B cell (primary cell): ENCODE data around the gene SMIM41. TPM values are rescaled to one million over a fixed set of nuclear protein-coding genes. Genes with fewer than 3 reads are reported as not detected.
A peak's percentile ranks its signal among the peaks of the same experiment; 100 is the strongest.

Source experiments
- ATAC-seq: fragments of 200-7000 bp; cut with Tn5 transposase; one replicate; pipeline ENCODE4 v1.10.0; 2021; ENCODE audit warnings: low read depth, mild to moderate bottlenecking, moderate number of reproducible peaks, moderate library complexity
- CTCF ChIA-PET: fragments of 350-600 bp; sonication (Branson Sonifier 250); formaldehyde crosslinking; loops from one replicate; lab custom pipeline; 2021; ENCODE audit warnings: antibody characterized with exemption, inconsistent platforms; lab: Charles Lee
- POLR2A ChIA-PET: fragments of 350-600 bp; sonication (Branson Sonifier 250); formaldehyde crosslinking; loops from one replicate; lab custom pipeline; 2021; ENCODE audit warnings: antibody characterized with exemption; lab: Charles Lee
- DNase-seq: peaks from one replicate; pipeline ENCODE4 v3.0.0; 2013
- H2AFZ ChIP-seq: 2 replicates; pipeline ENCODE4 v1.6.1; 2012; ENCODE audit warnings: mild to moderate bottlenecking, low read depth, low read length; ENCODE audit not compliant: insufficient read depth, poor library complexity, severe bottlenecking
- H3K27ac ChIP-seq, 2 donors: 1 replicate in 1 of 2; 2 replicates in 1 of 2; pipeline ENCODE4 v1.5.1; 2012 to 2013; ENCODE audit warnings: low read length in 2 of 2, mild to moderate bottlenecking in 2 of 2, moderate library complexity in 1 of 2
- H3K27me3 ChIP-seq, 4 experiments: fragments of 200-600 bp in 1 of 4; sonication (generic) in 1 of 4; replicated peaks in 1 of 4; 1 replicate in 2 of 4; 2 replicates in 2 of 4; pipeline versions ENCODE4 v1.6.1 to v1.7.0; 2013 to 2016; ENCODE audit warnings: low read length in 3 of 4, mild to moderate bottlenecking in 2 of 4, mixed read lengths in 1 of 4, moderate library complexity in 1 of 4; ENCODE audit not compliant: insufficient read depth in 4 of 4, control insufficient read depth in 3 of 4; ENCODE audit errors: control extremely low read depth in 1 of 4
- H3K36me3 ChIP-seq, 2 experiments: replicated peaks in 1 of 2; 1 replicate in 1 of 2; 2 replicates in 1 of 2; pipeline versions ENCODE4 v1.6.1 to v1.7.1; 2013; ENCODE audit warnings: low read length in 1 of 2; ENCODE audit not compliant: insufficient read depth in 2 of 2, control insufficient read depth in 1 of 2; ENCODE audit errors: control extremely low read depth in 1 of 2, extremely low read depth in 1 of 2
- H3K4me1 ChIP-seq, 2 donors: fragments of 200-600 bp in 1 of 2; sonication (generic) in 1 of 2; 1 replicate in 1 of 2; 2 replicates in 1 of 2; pipeline versions ENCODE4 v1.5.1 to v1.6.1; 2013 to 2017; ENCODE audit warnings: low read length in 2 of 2; ENCODE audit not compliant: control insufficient read depth in 2 of 2, insufficient read depth in 2 of 2
- H3K4me2 ChIP-seq: replicated peaks from 2 replicates; pipeline ENCODE3; 2012; ENCODE audit warnings: mild to moderate bottlenecking, low read depth, low read length; ENCODE audit not compliant: poor library complexity, severe bottlenecking
- H3K4me3 ChIP-seq, 5 experiments: fragments of 200-600 bp in 1 of 5; sonication (generic) in 1 of 5; 1 replicate in 3 of 5; 2 replicates in 2 of 5; pipeline versions ENCODE4 v1.5.1 to v1.7.0; 2011 to 2016; ENCODE audit warnings: low read length in 4 of 5, mild to moderate bottlenecking in 4 of 5, low read depth in 2 of 5, control low read depth in 1 of 5, moderate library complexity in 1 of 5; ENCODE audit not compliant: insufficient read depth in 1 of 5; ENCODE audit errors: control extremely low read depth in 1 of 5, extremely low read depth in 1 of 5
- H3K79me2 ChIP-seq: fragments of 200-600 bp; sonication (generic); one replicate; pipeline ENCODE4 v1.6.0; 2016; ENCODE audit warnings: low read length; ENCODE audit not compliant: control insufficient read depth, insufficient read depth
- H3K9ac ChIP-seq: fragments of 200-600 bp; sonication (generic); 2 replicates; pipeline ENCODE4 v1.6.1; 2017; ENCODE audit warnings: mild to moderate bottlenecking, low read length, moderate library complexity
- H3K9me3 ChIP-seq, 3 donors: one replicate each; pipeline versions ENCODE4 v1.6.1 to v1.7.1; 2013; ENCODE audit warnings: low read length in 2 of 3; ENCODE audit not compliant: control insufficient read depth in 2 of 3, insufficient read depth in 1 of 3; ENCODE audit errors: control extremely low read depth in 1 of 3
- H4K20me1 ChIP-seq: 2 replicates; pipeline ENCODE4 v1.6.0; 2012; ENCODE audit warnings: mild to moderate bottlenecking, low read length; ENCODE audit not compliant: insufficient read depth, control insufficient read depth, poor library complexity, severe bottlenecking
- H3K27ac Mint-ChIP-seq: one replicate; pipeline ENCODE4 v1.8.0; 2021; ENCODE audit warnings: mixed read lengths
- H3K27me3 Mint-ChIP-seq: one replicate; pipeline ENCODE4 v1.8.0; 2021; ENCODE audit warnings: mixed read lengths
- H3K4me1 Mint-ChIP-seq: one replicate; pipeline ENCODE4 v1.8.0; 2021; ENCODE audit warnings: mixed read lengths
- H3K4me3 Mint-ChIP-seq: one replicate; pipeline ENCODE4 v1.8.0; 2021; ENCODE audit warnings: mixed read lengths
- H3K9me3 Mint-ChIP-seq: one replicate; pipeline ENCODE4 v1.8.0; 2022; ENCODE audit warnings: mixed read lengths; ENCODE audit not compliant: insufficient read depth
- EZH2 ChIP-seq: IDR thresholded peaks from 2 replicates; pipeline ENCODE4 v1.6.1; 2012; ENCODE audit warnings: borderline replicate concordance, low read depth, mild to moderate bottlenecking, moderate library complexity, low read length; ENCODE audit not compliant: insufficient read depth, poor library complexity, severe bottlenecking
- WGBS: methylation state at CpG from one replicate; pipeline ENCODE4 v1.1.5; 2013; ENCODE audit warnings: missing lambda C conversion rate; ENCODE audit not compliant: insufficient coverage; 5-methylcytosine and 5-hydroxymethylcytosine counted together
- intact Hi-C: fragments of 100-400 bp; cut with micrococcal nuclease; formaldehyde crosslinking; loops from one replicate; pipeline ENCODE4 v1.10.0; 2022
- polyA plus RNA-seq: library from polyadenylated mRNA; depleted of rRNA; stranded (reverse); fragments of >200 nt; gene quantifications from 2 replicates; pipeline ENCODE4 v1.2.3, GENCODE V29; 2012
- total RNA-seq, 2 donors: library from RNA; stranded (reverse); fragments of 120-200 nt in 1 of 2; gene quantifications; 1 replicate in 1 of 2; 2 replicates in 1 of 2; pipeline versions ENCODE4 v1.2.3 to v1.2.4, GENCODE V29; 2013 to 2022
- TF ChIP-seq, protein P1 (sequence below): fragments of 200-600 bp; IDR thresholded peaks from one replicate; pipeline ENCODE4 v1.8.0; 2022; ENCODE audit warnings: antibody characterized with exemption, mild to moderate bottlenecking

SMIM41 gene
- total and polyA plus RNA-seq, 2 donors (not counting 1 experiment from before 2014, with no cell fraction given), result 0.12 TPM; not detected in 1

DNA sequence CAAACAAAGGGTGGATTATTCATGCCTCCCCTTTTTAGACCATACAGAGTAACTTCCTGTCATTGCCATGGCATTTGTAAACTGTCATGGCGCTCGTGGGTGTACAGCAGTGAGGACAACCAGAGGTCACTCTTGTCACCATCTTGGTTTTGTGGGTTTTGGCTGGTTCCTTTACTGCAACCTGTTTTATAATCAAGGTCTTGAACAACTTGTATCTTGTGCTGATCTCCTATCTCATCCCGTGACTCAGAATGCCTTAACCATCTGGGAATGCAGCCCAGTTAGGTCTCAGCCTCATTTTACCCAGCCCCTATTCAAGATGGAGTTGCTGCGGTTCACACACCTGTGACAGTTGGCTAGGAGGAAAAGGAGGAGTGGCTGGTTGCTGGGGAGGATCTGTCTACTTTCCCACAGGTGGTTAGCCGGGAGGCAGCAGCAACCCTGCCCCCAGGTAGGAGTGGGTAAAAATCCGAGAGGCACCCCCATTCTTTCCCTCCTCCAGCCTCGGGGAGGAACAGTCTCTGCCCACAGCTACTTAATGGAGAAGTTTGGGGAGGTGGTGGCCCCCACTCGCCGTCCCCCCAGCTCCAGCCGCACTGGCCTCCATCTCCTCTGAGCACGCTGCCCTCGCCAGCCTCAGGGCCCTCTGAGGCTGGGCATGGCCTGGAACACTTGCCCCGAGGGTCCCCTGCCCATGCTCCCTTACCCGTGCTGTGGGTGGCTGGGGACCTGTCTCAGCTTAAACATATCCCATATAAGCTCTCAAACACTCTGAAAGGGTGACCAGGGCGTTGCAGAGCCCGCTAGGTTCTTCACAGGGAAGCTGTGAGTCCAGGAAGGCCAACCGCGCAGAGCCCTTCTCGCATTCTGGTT is 41.7 kb downstream of the SMIM41 start:
- no peak for DNase-seq
- peaks cover 0 to 20% (median 5%) of the 10 kb centered on the region in 4 experiments for H3K27me3 ChIP-seq
- H3K4me1 Mint-ChIP-seq, result peaks cover 46% of the 10 kb centered on the region
- H3K27ac Mint-ChIP-seq, result no peak overlapping the region
- TF ChIP-seq EZH2, result no peak
- TF ChIP-seq, protein P1, sequence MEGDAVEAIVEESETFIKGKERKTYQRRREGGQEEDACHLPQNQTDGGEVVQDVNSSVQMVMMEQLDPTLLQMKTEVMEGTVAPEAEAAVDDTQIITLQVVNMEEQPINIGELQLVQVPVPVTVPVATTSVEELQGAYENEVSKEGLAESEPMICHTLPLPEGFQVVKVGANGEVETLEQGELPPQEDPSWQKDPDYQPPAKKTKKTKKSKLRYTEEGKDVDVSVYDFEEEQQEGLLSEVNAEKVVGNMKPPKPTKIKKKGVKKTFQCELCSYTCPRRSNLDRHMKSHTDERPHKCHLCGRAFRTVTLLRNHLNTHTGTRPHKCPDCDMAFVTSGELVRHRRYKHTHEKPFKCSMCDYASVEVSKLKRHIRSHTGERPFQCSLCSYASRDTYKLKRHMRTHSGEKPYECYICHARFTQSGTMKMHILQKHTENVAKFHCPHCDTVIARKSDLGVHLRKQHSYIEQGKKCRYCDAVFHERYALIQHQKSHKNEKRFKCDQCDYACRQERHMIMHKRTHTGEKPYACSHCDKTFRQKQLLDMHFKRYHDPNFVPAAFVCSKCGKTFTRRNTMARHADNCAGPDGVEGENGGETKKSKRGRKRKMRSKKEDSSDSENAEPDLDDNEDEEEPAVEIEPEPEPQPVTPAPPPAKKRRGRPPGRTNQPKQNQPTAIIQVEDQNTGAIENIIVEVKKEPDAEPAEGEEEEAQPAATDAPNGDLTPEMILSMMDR, result no peak
- intact Hi-C loops, result no loop called here
- peaks cover 29 to 39% of the 10 kb centered on the region in 2 donors for H3K4me1 ChIP-seq
- H3K27ac ChIP-seq, result no peak overlapping the region
- H3K9ac ChIP-seq, result no peak overlapping the region
- 70% methylated on average over 12 of the region's 19 CpGs for WGBS
- peaks cover 10% of the 10 kb centered on the region for H3K27me3 Mint-ChIP-seq
- H4K20me1 ChIP-seq, result no peaks in the 10 kb centered on the region
- no peaks in the 10 kb centered on the region for H3K9me3 ChIP-seq
- H3K36me3 ChIP-seq, result no peaks in the 10 kb centered on the region
- peak overlapping the region; percentile 24 for H3K4me2 ChIP-seq
- no peak for ATAC-seq
- H3K79me2 ChIP-seq, result no peaks in the 10 kb centered on the region
- CTCF ChIA-PET, result interaction anchor here (0.5 to 11.3 kb wide), 13 partner anchors 9 to 363 kb away, joined by 3 to 407 read pairs (median 4); no protein-coding TSS in a partner anchor
- POLR2A ChIA-PET, result interaction anchor here (0.6 to 0.9 kb wide), 2 partner anchors 28 to 96 kb away, joined by 3 to 5 read pairs; no protein-coding TSS in a partner anchor
- H3K9me3 Mint-ChIP-seq, result no peaks in the 10 kb centered on the region
- H3K4me3 Mint-ChIP-seq, result no peak overlapping the region
- no peak overlapping the region for H3K4me3 ChIP-seq
- no peak overlapping the region for H2AFZ ChIP-seq
